Measurements from ENCODE around the gene JSRP1. TPM values are rescaled to one million over a fixed set of nuclear protein-coding genes. Genes with fewer than 3 reads are reported as not detected.

Gene JSRP1
- total and polyA plus RNA-seq, 10 of the 15 experiments (the other 5 are each of a cell fraction or from before 2014, with no cell fraction given), result 0.41 to 0.91 (median 0.49) TPM; not detected in 7

DNA sequence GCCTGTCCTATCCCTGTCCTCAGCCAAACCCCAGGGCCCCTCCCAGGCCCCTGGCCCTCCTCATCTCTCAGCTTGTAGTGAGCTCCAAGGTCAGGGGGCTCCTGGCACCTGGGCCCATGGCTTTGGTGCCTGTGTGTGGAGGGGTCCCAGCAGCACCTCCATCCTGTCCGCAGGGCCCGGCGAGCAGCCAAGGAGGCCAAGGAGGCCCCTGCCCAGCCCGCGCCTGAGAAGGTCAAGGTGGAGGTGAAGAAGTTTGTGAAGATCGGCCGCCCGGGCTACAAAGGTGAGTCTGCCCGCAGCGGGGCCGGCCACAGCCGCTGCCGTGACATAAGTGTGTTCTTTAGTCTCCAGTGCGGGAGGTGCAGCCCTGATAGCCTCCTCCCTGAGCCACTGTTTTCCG is 10.9 kb downstream of the JSRP1 start (continued):
- no peak for TF ChIP-seq SP1 (IDR thresholded peaks at IDR 0.05; ENCODE audit: low read depth, low read length)

DNA sequence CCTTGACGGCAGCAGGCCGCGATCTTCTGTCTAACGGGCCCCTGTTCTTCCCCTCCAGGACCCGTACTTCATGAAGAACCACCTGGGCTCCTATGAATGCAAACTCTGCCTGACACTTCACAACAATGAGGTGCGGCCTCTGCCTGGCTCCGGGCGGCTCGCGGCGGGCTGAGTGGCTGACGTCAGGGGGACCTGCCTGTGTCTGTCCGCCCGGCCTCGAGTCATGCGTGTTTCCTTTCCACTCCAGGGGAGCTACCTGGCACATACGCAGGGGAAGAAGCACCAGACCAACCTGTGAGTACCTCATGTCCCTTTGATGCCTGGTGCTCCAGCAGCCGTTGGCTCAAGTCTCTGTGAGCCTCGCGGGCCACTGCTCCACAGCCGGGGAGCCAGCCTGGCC is 11.7 kb downstream of the JSRP1 start:
- CTCF ChIA-PET, result no interaction called here
- Histone ChIP-seq H3K9ac (ENCODE audit: control insufficient read depth, insufficient read depth, low read length) (no peak overlapping the region), H3K36me3 (ENCODE audit: control insufficient read depth in 2 of 2, insufficient read depth in 2 of 2, low read length in 1 of 2) (peaks cover 12 to 52% of the 10 kb centered on the region in 2 experiments; a peak in 3 of 4 replicates), H2AFZ (ENCODE audit: control insufficient read depth, low read depth, low read length) (no peak overlapping the region), H3K4me2 (ENCODE audit: control insufficient read depth, insufficient read depth) (no peak overlapping the region), H3K79me2 (ENCODE audit: control insufficient read depth, insufficient read depth, low read length) (peaks cover 37% of the 10 kb centered on the region), H3K27me3 (replicated peaks in 1 of 2; ENCODE audit: control insufficient read depth in 2 of 2, insufficient read depth in 2 of 2, low read length in 1 of 2) (no peaks in the 10 kb centered on the region), H3K4me3 (no peak overlapping the region), H3K9me3 (replicated peaks; ENCODE audit: control insufficient read depth, insufficient read depth, low read length) (no peaks in the 10 kb centered on the region), H3K27ac (ENCODE audit: control insufficient read depth, insufficient read depth) (no peak overlapping the region), H3K4me1 (ENCODE audit: control insufficient read depth, insufficient read depth, low read length) (no peaks in the 10 kb centered on the region; the same call in 1 of the 2 replicates), H4K20me1 (ENCODE audit: control insufficient read depth, insufficient read depth) (peaks cover 23% of the 10 kb centered on the region)
- RAD21 ChIA-PET (ENCODE audit: unreplicated experiment), result no interaction called here
- ATAC-seq, result no peak
- no peak for FAIRE-seq
- in situ Hi-C loops (cut with MboI), result no loop called here
- WGBS (ENCODE audit: insufficient coverage, insufficient replicate concordance, low lambda C conversion rate, missing lambda C conversion rate), result 76% methylated on average over 21 of the region's 21 CpGs
- TF ChIP-seq STAT3 (IDR thresholded peaks at IDR 0.05; ENCODE audit: low read depth, low read length) (no peak), ZSCAN29 (IDR thresholded peaks at IDR 0.05) (no peak), FOXK2 (IDR thresholded peaks at IDR 0.05) (no peak), ZNF207 (IDR thresholded peaks at IDR 0.05; ENCODE audit: borderline replicate concordance) (no peak), MLLT1 (IDR thresholded peaks at IDR 0.05) (no peak), YBX1 (IDR thresholded peaks at IDR 0.05) (no peak), NBN (IDR thresholded peaks at IDR 0.05) (no peak), CREM (IDR thresholded peaks at IDR 0.05; ENCODE audit: low read depth) (no peak), TAF1 (IDR thresholded peaks at IDR 0.05; ENCODE audit: borderline replicate concordance, low read depth, low read length) (no peak), KDM1A (IDR thresholded peaks at IDR 0.05; ENCODE audit: borderline replicate concordance) (no peak)
- TF ChIP-seq, protein P1, sequence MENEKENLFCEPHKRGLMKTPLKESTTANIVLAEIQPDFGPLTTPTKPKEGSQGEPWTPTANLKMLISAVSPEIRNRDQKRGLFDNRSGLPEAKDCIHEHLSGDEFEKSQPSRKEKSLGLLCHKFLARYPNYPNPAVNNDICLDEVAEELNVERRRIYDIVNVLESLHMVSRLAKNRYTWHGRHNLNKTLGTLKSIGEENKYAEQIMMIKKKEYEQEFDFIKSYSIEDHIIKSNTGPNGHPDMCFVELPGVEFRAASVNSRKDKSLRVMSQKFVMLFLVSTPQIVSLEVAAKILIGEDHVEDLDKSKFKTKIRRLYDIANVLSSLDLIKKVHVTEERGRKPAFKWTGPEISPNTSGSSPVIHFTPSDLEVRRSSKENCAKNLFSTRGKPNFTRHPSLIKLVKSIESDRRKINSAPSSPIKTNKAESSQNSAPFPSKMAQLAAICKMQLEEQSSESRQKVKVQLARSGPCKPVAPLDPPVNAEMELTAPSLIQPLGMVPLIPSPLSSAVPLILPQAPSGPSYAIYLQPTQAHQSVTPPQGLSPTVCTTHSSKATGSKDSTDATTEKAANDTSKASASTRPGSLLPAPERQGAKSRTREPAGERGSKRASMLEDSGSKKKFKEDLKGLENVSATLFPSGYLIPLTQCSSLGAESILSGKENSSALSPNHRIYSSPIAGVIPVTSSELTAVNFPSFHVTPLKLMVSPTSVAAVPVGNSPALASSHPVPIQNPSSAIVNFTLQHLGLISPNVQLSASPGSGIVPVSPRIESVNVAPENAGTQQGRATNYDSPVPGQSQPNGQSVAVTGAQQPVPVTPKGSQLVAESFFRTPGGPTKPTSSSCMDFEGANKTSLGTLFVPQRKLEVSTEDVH (IDR thresholded peaks at IDR 0.05; ENCODE audit: low read depth, partially characterized antibody), result no peak
- intact Hi-C loops (cut with micrococcal nuclease; ENCODE audit: unreplicated experiment), result no loop called here
- SMC1A ChIA-PET (ENCODE audit: uncharacterized antibody, unreplicated experiment), result no interaction called here
- no peak for DNase-seq (ENCODE audit: low read depth, low spot score)
- no TSS peak for BruUV-seq (replicated peaks)
- POLR2A ChIA-PET, result no interaction called here

Measured in GM12878 (cell line).